Neuron (in vitro differentiated cells): ENCODE measurements around the gene SNRNP25.

Experiments
- H2AFZ ChIP-seq: one replicate; pipeline ENCODE4 v1.6.1; 2013; ENCODE audit warnings: low read depth, mild to moderate bottlenecking, inconsistent platforms, low read length, moderate library complexity
- H3K27me3 ChIP-seq: one replicate; pipeline ENCODE4 v1.6.1; 2013; ENCODE audit warnings: low read length; ENCODE audit not compliant: insufficient read depth
- H3K36me3 ChIP-seq: one replicate; pipeline ENCODE4 v1.6.1; 2013; ENCODE audit warnings: low read length; ENCODE audit not compliant: insufficient read depth
- H3K4me1 ChIP-seq: one replicate; pipeline ENCODE4 v1.6.1; 2013; ENCODE audit warnings: low read length; ENCODE audit not compliant: insufficient read depth
- H3K4me3 ChIP-seq: 2 replicates; pipeline ENCODE4 v1.5.1; 2013; ENCODE audit warnings: mild to moderate bottlenecking, low read length, moderate library complexity
- H3K9me3 ChIP-seq: one replicate; pipeline ENCODE4 v1.6.1; 2013; ENCODE audit warnings: low read length

SNRNP25 gene

DNA sequence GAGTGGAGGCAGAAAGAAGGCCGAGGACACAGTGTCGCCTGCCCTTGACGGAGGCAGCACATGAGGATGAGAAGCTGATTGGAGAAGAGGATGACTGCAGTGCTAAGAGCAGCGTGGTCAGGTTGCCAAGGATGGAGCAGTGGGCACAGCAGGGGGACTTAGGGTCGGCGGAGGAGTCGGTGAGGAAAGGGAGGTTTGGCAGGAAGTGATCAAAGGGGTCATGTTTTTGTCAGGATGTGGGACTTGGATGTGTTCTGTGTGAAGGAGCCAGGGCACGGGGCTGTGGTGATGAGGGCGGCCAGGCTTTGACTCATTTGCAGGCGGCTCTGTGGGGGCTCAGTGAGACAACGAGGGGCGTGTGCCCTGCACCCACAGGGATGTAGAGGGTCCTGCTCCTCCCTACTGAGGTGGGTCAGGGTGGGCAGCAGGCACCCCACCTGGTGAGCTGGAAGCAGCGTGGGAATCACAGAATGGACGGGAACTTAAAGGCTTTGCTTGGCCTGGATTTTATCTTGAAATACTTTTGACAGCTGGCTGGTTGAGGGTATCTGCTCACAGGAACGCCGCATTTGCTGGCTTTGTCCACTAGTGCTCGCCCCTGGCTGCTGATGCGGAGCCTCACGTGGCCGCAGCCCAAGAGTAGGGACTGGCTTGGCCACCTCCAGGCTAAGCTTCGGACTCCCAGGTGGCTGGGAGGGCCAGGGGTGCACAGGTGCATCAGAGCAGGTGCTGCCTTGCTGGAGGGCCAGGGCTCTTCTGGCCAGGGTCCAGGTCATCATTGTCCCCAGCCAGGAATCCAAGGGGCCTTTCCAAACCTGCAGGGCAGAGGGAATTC lies 30.4 kb downstream of the SNRNP25 start:
- Histone ChIP-seq H2AFZ (no peak overlapping the region), H3K36me3 (peaks cover 50% of the 10 kb centered on the region), H3K4me3 (no peak overlapping the region), H3K9me3 (no peaks in the 10 kb centered on the region), H3K27me3 (no peaks in the 10 kb centered on the region), H3K4me1 (peaks cover under 1% of the 10 kb centered on the region)

GRCh38 chr16:84718-85406 lies 31.2 kb downstream of the SNRNP25 start:
- no peak overlapping the region for H2AFZ ChIP-seq
- H3K4me3 ChIP-seq = no peak overlapping the region
- H3K36me3 ChIP-seq = peaks cover 53% of the 10 kb centered on the region
- H3K27me3 ChIP-seq = no peaks in the 10 kb centered on the region
- no peaks in the 10 kb centered on the region for H3K4me1 ChIP-seq
- H3K9me3 ChIP-seq = no peaks in the 10 kb centered on the region

- Histone ChIP-seq H3K36me3 (peaks cover 52% of the 10 kb centered on the region), H3K4me3 (no peak overlapping the region)
These were observed 31.8 kb downstream of the SNRNP25 start for GRCh38 chr16:85407-85782.

DNA sequence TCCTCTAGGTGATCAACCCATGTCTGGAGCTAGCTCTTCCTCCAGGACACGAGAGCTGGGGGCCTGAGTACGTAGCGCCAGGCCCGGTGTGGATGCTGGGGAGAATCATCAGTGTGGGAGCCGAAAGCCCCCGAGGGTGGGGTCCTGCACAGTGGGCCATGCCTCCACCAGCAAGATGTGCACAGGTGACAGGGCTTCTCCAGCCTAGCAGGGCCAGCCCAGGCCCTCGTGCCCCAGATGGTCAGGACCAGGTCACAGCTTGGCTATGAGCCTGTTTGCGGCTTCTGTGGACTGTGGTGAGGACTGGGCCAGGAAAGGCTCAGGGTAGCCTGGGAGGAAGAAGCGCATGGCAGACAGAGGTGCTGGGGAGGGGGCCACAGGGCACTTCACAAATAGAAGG lies 32.2 kb downstream of the SNRNP25 start:
- Histone ChIP-seq H3K36me3 (peaks cover 50% of the 10 kb centered on the region), H3K4me3 (no peak overlapping the region), H3K27me3 (no peaks in the 10 kb centered on the region), H2AFZ (no peak overlapping the region), H3K4me1 (no peaks in the 10 kb centered on the region), H3K9me3 (no peaks in the 10 kb centered on the region)

More at GRCh38 chr16:85407-85782, 31.8 kb downstream of the SNRNP25 start:
- Histone ChIP-seq H3K4me1 (no peaks in the 10 kb centered on the region), H3K27me3 (no peaks in the 10 kb centered on the region), H2AFZ (no peak overlapping the region), H3K9me3 (no peaks in the 10 kb centered on the region)

DNA sequence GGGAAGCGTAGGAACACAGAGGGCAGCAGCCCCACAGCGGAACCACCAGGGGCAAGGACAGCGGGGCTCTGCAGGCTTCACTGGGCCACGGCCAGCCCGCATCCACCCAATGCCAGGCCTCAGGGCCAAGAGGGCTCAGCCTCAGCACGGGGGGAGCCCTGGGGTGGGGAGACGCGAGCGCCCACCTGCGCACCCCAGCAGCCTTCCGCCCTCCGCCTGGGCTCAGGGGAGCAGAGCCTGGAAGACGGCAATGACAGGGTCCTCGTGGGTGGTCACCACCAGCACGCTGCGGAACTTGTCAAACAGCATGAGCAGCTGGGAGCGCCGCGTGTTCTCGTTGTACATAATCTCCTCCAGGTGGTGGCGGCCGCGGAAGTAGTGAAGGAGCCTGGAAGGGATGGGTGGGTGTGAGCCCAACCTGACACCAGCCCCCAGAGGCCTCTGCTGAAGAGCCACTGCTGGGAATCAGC lies 32.9 kb downstream of the SNRNP25 start:
- Histone ChIP-seq H3K4me1 (no peaks in the 10 kb centered on the region), H3K4me3 (no peak overlapping the region), H2AFZ (no peak overlapping the region), H3K36me3 (peaks cover 48% of the 10 kb centered on the region), H3K27me3 (no peaks in the 10 kb centered on the region), H3K9me3 (no peaks in the 10 kb centered on the region)

- Histone ChIP-seq H3K9me3 (no peaks in the 10 kb centered on the region), H3K27me3 (no peaks in the 10 kb centered on the region), H3K36me3 (peaks cover 48% of the 10 kb centered on the region)
These were observed 35.0 kb downstream of the SNRNP25 start for GRCh38 chr16:88613-89012.

GRCh38 chr16:89391-90302 lies 36.0 kb downstream of the SNRNP25 start:
- H3K9me3 ChIP-seq = no peaks in the 10 kb centered on the region
- H3K4me3 ChIP-seq = no peak overlapping the region
- H3K27me3 ChIP-seq = no peaks in the 10 kb centered on the region
- no peak overlapping the region for H2AFZ ChIP-seq
- no peaks in the 10 kb centered on the region for H3K4me1 ChIP-seq
- peaks cover 44% of the 10 kb centered on the region for H3K36me3 ChIP-seq

More at GRCh38 chr16:88613-89012, 35.0 kb downstream of the SNRNP25 start:
- H2AFZ ChIP-seq = no peak overlapping the region
- no peaks in the 10 kb centered on the region for H3K4me1 ChIP-seq
- no peak overlapping the region for H3K4me3 ChIP-seq

- Histone ChIP-seq H3K4me3 (no peak overlapping the region), H3K9me3 (no peaks in the 10 kb centered on the region), H2AFZ (no peak overlapping the region), H3K36me3 (peaks cover 26% of the 10 kb centered on the region), H3K4me1 (no peaks in the 10 kb centered on the region), H3K27me3 (no peaks in the 10 kb centered on the region)
These were observed 37.9 kb downstream of the SNRNP25 start for GRCh38 chr16:91484-91883.

DNA sequence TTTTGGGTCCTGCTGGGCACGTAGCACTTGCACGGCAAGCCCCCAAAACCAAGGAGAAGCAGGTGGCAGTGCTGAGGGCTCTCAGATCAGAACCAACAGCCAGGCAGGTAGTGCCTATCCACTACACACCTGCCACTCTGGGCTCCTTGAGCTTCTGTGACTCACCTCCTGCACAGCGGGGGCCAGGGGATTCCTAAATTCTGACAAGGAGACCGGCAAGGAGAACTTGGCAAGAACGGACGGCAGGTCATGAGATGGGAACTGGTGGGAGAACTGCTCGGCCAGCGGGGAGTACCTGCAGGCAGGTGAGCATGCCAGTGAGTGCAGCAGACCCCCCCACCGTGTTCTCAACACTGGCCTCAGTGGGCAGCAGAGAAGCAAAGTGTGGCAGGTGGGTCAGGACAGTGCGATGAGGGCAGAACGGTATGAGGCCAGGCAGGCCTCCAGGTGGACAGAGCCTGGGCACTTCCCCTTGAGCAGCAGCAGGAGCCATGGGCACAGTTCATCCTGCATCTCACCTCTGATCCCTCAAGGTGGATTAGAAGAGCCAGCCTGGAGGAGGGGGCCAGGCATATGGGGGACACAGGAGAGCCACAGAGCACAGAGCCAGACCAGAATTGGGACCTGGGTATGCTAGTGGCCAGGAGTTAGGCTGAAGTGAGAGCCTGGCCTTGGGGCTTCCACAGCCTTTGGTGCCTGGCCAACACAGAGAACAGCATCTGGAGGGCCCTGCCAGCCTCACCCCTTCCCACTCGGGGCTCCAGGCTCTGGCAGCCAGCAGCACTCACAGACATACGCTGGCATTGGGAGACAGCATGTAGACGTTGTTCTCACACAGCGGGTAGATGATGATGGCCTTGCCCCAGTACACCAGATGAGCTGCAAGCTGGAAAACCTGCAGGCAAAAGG lies 39.1 kb downstream of the SNRNP25 start:
- Histone ChIP-seq H3K27me3 (no peaks in the 10 kb centered on the region), H3K4me1 (no peaks in the 10 kb centered on the region), H3K4me3 (no peak overlapping the region), H3K36me3 (peaks cover 19% of the 10 kb centered on the region), H2AFZ (no peak overlapping the region), H3K9me3 (no peaks in the 10 kb centered on the region)

GRCh38 chr16:94918-95265 lies 41.3 kb downstream of the SNRNP25 start:
- Histone ChIP-seq H3K9me3 (no peaks in the 10 kb centered on the region), H3K4me3 (no peak overlapping the region), H2AFZ (no peak overlapping the region), H3K27me3 (no peaks in the 10 kb centered on the region), H3K4me1 (no peaks in the 10 kb centered on the region), H3K36me3 (peaks cover 2% of the 10 kb centered on the region)

GRCh38 chr16:96935-97381 lies 43.3 kb downstream of the SNRNP25 start:
- Histone ChIP-seq H3K4me3 (no peak overlapping the region), H3K4me1 (no peaks in the 10 kb centered on the region), H3K36me3 (no peaks in the 10 kb centered on the region), H2AFZ (no peak overlapping the region), H3K9me3 (no peaks in the 10 kb centered on the region), H3K27me3 (no peaks in the 10 kb centered on the region)

DNA sequence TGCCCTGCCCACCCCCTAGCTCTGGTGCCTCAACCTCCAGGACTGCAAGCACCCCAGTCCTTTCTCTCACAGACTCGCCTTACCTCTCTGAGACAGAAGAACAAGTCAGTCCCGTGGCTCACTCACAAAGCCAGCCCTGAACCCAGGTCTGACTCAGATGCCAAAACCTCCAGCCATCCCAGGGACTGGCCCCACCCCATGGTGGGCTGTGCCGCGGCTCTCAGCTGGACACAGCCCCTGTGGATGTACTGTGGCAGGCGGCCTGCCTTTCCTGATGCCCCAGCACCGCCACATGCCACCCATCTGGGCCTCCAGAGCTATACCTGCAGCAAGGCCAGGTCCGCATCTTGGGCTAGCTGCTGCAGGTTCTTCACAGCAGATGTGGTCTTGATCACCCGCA lies 44.2 kb downstream of the SNRNP25 start:
- no peak overlapping the region for H2AFZ ChIP-seq
- H3K27me3 ChIP-seq = no peaks in the 10 kb centered on the region
- H3K4me1 ChIP-seq = peaks cover 2% of the 10 kb centered on the region
- no peaks in the 10 kb centered on the region for H3K9me3 ChIP-seq
- no peaks in the 10 kb centered on the region for H3K36me3 ChIP-seq
- no peak overlapping the region for H3K4me3 ChIP-seq
